HEK293 (cell line): ENCODE results near the gene SOCS6.

Source experiments
- CTCF ChIA-PET: fragments of 350-600 bp; formaldehyde crosslinking; extraction: SDS; loops from one replicate; lab custom pipeline; 2021; ENCODE audit warnings: antibody characterized with exemption; lab: Yijun Ruan, JAX
- POLR2A ChIA-PET: fragments of 300-600 bp; formaldehyde crosslinking; extraction: SDS; loops from one replicate; lab custom pipeline; 2020; ENCODE audit warnings: antibody characterized with exemption, inconsistent platforms; lab: Yijun Ruan, JAX
- H3K27ac ChIP-seq: fragments of 200-500 bp; sonication (Bioruptor generic); 2 replicates; pipeline ENCODE4 v1.5.1; 2014; ENCODE audit warnings: low read depth, low read length, control low read depth, inconsistent platforms; ENCODE audit errors: extremely low read depth
- H3K36me3 ChIP-seq, 2 experiments: fragments of 200-500 bp in 1 of 2; sonication (Bioruptor generic) in 1 of 2; 1 replicate in 1 of 2; 2 replicates in 1 of 2; pipeline ENCODE4 v1.5.1; 2014 to 2017; ENCODE audit warnings: inconsistent platforms in 2 of 2, low read length in 2 of 2; ENCODE audit not compliant: control insufficient read depth in 2 of 2, insufficient read depth in 1 of 2
- H3K4me1 ChIP-seq: fragments of 200-500 bp; sonication (Bioruptor generic); 2 replicates; pipeline ENCODE4 v1.5.1; 2014; ENCODE audit warnings: mild to moderate bottlenecking, low read length, inconsistent platforms; ENCODE audit not compliant: control insufficient read depth, insufficient read depth
- H3K4me3 ChIP-seq: 2 replicates; pipeline ENCODE4 v1.5.1; 2011; ENCODE audit warnings: low read depth, mild to moderate bottlenecking, control low read depth, low read length, moderate library complexity
- H3K9me3 ChIP-seq: fragments of 200-500 bp; sonication (Bioruptor generic); 2 replicates; pipeline ENCODE4 v1.5.1; 2014; ENCODE audit warnings: low read depth, low read length, inconsistent platforms; ENCODE audit not compliant: control insufficient read depth, insufficient read depth
- GLI4 ChIP-seq: fragments of 450-650 bp; formaldehyde crosslinking; IDR thresholded peaks from 2 replicates; pipeline ENCODE4 v1.5.1; 2016; ENCODE audit warnings: missing biosample characterization, missing genetic modification characterization
- MYNN ChIP-seq: fragments of 450-650 bp; formaldehyde crosslinking; IDR thresholded peaks from 2 replicates; pipeline ENCODE4 v1.5.1; 2016; ENCODE audit warnings: missing biosample characterization, missing genetic modification characterization, borderline replicate concordance
- SCRT2 ChIP-seq: fragments of 450-650 bp; formaldehyde crosslinking; IDR thresholded peaks from 2 replicates; pipeline ENCODE4 v1.5.1; 2016; ENCODE audit warnings: missing biosample characterization, missing genetic modification characterization
- SETDB1 ChIP-seq: IDR thresholded peaks from one replicate; pipeline ENCODE4 v1.6.1; 2017; ENCODE audit warnings: mild to moderate bottlenecking, low read length, moderate library complexity, mixed read lengths; ENCODE audit not compliant: insufficient read length
- SP2 ChIP-seq: fragments of 450-650 bp; formaldehyde crosslinking; IDR thresholded peaks from 2 replicates; pipeline ENCODE4 v1.5.1; 2016; ENCODE audit warnings: missing biosample characterization, missing genetic modification characterization
- ZNF121 ChIP-seq: fragments of 450-650 bp; formaldehyde crosslinking; IDR thresholded peaks from 2 replicates; pipeline ENCODE4 v1.5.1; 2016; ENCODE audit warnings: missing biosample characterization, missing genetic modification characterization
- ZNF2 ChIP-seq: fragments of 450-650 bp; formaldehyde crosslinking; IDR thresholded peaks from 2 replicates; pipeline ENCODE4 v1.5.1; 2016; ENCODE audit warnings: missing biosample characterization, missing genetic modification characterization
- ZNF221 ChIP-seq: fragments of 450-650 bp; formaldehyde crosslinking; IDR thresholded peaks from 2 replicates; pipeline ENCODE4 v1.5.1; 2017; ENCODE audit warnings: missing biosample characterization, missing genetic modification characterization, borderline replicate concordance
- ZNF223 ChIP-seq: fragments of 450-650 bp; formaldehyde crosslinking; IDR thresholded peaks from 2 replicates; pipeline ENCODE4 v1.5.1; 2016; ENCODE audit warnings: missing biosample characterization, missing genetic modification characterization
- ZNF350 ChIP-seq: fragments of 450-650 bp; formaldehyde crosslinking; IDR thresholded peaks from 2 replicates; pipeline ENCODE4 v1.5.0; 2017; ENCODE audit warnings: missing biosample characterization, mild to moderate bottlenecking, missing genetic modification characterization
- ZNF416 ChIP-seq: fragments of 450-650 bp; formaldehyde crosslinking; IDR thresholded peaks from 2 replicates; pipeline ENCODE4 v1.5.1; 2016; ENCODE audit warnings: missing biosample characterization, missing genetic modification characterization
- ZNF560 ChIP-seq: fragments of 450-650 bp; formaldehyde crosslinking; IDR thresholded peaks from 2 replicates; pipeline ENCODE4 v1.5.1; 2017; ENCODE audit warnings: missing biosample characterization, missing genetic modification characterization, borderline replicate concordance
- ZNF660 ChIP-seq: fragments of 450-650 bp; IDR thresholded peaks from 2 replicates; pipeline ENCODE4 v1.5.1; 2018; ENCODE audit warnings: missing biosample characterization, mild to moderate bottlenecking, missing genetic modification characterization
- ZNF747 ChIP-seq: fragments of 450-650 bp; formaldehyde crosslinking; IDR thresholded peaks from 2 replicates; pipeline ENCODE4 v1.5.1; 2016; ENCODE audit warnings: missing biosample characterization, missing genetic modification characterization
- TF ChIP-seq, protein P1 (sequence below): fragments of 450-650 bp; formaldehyde crosslinking; IDR thresholded peaks from 2 replicates; pipeline ENCODE4 v1.5.1; 2016; ENCODE audit warnings: missing biosample characterization, missing genetic modification characterization
- TF ChIP-seq, protein P2 (sequence below): fragments of 450-650 bp; formaldehyde crosslinking; IDR thresholded peaks from 2 replicates; pipeline ENCODE4 v1.5.1; 2016; ENCODE audit warnings: missing biosample characterization, missing genetic modification characterization, low read depth
- TF ChIP-seq, protein P3 (sequence below): fragments of 450-650 bp; formaldehyde crosslinking; IDR thresholded peaks from 2 replicates; pipeline ENCODE4 v1.5.1; 2016; ENCODE audit warnings: missing biosample characterization, missing genetic modification characterization
- TF ChIP-seq, protein P4 (sequence below): fragments of 450-650 bp; formaldehyde crosslinking; IDR thresholded peaks from 2 replicates; pipeline ENCODE4 v1.5.1; 2016; ENCODE audit warnings: missing biosample characterization, missing genetic modification characterization

Gene SOCS6

DNA sequence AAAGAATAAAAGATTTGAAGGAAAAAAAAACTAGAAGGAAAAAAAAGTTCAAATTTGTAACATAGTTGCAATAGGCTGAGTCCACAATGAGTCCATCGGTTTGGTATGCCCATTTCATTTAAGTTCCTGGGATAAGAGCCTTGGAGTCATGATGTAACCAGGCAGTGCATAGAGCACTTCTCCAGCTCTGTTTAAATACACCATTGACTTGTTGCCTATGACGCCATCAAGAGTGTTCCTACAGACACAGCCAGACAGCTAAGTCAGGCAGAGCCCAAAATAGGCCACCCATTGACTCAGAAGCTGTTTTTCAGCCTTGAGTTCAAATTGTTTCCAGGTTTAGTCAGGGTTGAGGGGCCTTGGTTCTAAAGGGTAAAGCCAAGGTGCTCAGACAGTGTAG is 44.9 kb downstream of the SOCS6 start:
- ChIA-PET CTCF (interaction anchor here (0.6 to 1.7 kb wide), 6 partner anchors 15 to 139 kb away, joined by 3 to 6 read pairs (median 3); no protein-coding TSS in a partner anchor), POLR2A (no interaction called here)
- Histone ChIP-seq H3K9me3 (no peaks in the 10 kb centered on the region), H3K36me3 (no peaks in the 10 kb centered on the region), H3K27ac (no peak overlapping the region), H3K4me3 (no peak overlapping the region), H3K4me1 (peaks cover 2% of the 10 kb centered on the region)
- 0 out of 2 replicates have a peak, but pooled peaks have one; percentile 22 for TF ChIP-seq SCRT2
- no peak for TF ChIP-seq ZNF221 (tag by site-specific recombination)

DNA sequence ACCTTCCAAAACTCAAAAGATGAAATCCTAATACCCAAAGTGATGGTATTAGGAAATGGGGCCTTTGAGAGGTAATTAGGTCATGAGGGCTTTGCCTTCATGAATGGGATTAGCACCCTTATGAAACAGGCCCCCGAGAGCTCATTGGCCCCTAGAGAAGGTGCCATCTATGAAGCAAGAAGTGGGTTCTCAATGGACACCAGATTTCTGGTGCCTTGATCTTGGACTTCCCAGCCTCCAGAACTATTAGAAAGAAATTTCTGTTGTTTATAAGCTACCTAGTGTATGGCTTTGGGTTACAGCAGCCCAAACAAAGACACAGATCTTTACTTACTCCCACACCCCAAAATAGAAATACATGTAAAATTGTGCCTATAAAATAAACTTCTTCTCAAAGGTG is 45.4 kb downstream of the SOCS6 start:
- H3K4me1 ChIP-seq, result peaks cover 2% of the 10 kb centered on the region

DNA sequence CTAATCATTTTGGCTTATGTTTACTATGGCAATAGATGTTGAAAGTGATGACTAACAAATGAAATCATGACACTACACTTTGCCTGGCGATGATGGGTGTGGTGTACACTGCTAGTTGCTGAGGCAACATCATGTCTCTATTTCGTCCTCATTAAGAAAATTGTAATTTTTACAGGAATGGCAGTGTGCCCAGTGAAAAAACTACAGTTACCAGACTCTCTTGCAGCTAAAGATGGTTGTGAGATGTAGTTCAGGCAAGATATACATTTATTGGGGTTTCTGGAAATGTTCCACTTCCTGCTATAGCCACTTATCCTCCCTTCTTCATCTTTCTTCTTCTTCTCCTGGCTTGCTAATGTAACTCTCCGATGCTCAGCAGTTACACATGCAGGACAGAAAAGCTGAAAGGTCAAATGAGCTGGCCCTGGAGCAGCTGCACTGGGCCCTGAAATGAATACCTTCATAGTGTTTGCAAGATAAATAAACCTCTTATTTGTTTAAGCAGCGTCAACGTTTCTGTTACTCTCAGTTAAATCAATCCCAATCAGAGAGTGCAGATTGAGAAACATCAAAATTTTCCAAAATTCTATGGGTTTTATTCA is 46.0 kb downstream of the SOCS6 start:
- peaks cover 0 to 6% of the 10 kb centered on the region in 2 experiments; a peak in 1 of 3 replicates for H3K36me3 ChIP-seq
- H3K4me3 ChIP-seq, result no peak overlapping the region
- no peak overlapping the region for H3K27ac ChIP-seq
- peak; percentile 42 for TF ChIP-seq SETDB1
- no peak for TF ChIP-seq ZNF660 (tag by site-specific recombination)
- no peak for TF ChIP-seq ZNF560
- TF ChIP-seq ZNF121 (tag by site-specific recombination), result no peak
- TF ChIP-seq, protein P1, sequence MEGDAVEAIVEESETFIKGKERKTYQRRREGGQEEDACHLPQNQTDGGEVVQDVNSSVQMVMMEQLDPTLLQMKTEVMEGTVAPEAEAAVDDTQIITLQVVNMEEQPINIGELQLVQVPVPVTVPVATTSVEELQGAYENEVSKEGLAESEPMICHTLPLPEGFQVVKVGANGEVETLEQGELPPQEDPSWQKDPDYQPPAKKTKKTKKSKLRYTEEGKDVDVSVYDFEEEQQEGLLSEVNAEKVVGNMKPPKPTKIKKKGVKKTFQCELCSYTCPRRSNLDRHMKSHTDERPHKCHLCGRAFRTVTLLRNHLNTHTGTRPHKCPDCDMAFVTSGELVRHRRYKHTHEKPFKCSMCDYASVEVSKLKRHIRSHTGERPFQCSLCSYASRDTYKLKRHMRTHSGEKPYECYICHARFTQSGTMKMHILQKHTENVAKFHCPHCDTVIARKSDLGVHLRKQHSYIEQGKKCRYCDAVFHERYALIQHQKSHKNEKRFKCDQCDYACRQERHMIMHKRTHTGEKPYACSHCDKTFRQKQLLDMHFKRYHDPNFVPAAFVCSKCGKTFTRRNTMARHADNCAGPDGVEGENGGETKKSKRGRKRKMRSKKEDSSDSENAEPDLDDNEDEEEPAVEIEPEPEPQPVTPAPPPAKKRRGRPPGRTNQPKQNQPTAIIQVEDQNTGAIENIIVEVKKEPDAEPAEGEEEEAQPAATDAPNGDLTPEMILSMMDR (tag by site-specific recombination), result no peak
- TF ChIP-seq ZNF221 (tag by site-specific recombination), result no peak
- TF ChIP-seq, protein P2, sequence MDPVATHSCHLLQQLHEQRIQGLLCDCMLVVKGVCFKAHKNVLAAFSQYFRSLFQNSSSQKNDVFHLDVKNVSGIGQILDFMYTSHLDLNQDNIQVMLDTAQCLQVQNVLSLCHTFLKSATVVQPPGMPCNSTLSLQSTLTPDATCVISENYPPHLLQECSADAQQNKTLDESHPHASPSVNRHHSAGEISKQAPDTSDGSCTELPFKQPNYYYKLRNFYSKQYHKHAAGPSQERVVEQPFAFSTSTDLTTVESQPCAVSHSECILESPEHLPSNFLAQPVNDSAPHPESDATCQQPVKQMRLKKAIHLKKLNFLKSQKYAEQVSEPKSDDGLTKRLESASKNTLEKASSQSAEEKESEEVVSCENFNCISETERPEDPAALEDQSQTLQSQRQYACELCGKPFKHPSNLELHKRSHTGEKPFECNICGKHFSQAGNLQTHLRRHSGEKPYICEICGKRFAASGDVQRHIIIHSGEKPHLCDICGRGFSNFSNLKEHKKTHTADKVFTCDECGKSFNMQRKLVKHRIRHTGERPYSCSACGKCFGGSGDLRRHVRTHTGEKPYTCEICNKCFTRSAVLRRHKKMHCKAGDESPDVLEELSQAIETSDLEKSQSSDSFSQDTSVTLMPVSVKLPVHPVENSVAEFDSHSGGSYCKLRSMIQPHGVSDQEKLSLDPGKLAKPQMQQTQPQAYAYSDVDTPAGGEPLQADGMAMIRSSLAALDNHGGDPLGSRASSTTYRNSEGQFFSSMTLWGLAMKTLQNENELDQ (tag by site-specific recombination), result no peak
- no peak for TF ChIP-seq ZNF350 (tag by site-specific recombination)
- no peak for TF ChIP-seq MYNN (tag by site-specific recombination)
- no peaks in the 10 kb centered on the region for H3K9me3 ChIP-seq
- POLR2A ChIA-PET, result no interaction called here
- CTCF ChIA-PET, result interaction anchor here (0.6 to 1.7 kb wide), 4 partner anchors 98 to 752 kb away, joined by 3 to 6 read pairs (median 3); no protein-coding TSS in a partner anchor
- H3K4me1 ChIP-seq, result peaks cover 2% of the 10 kb centered on the region

More for the DNA sequence above, 45.4 kb downstream of the SOCS6 start:
- H3K9me3 ChIP-seq, result no peaks in the 10 kb centered on the region
- ChIA-PET POLR2A (no interaction called here), CTCF (interaction anchor here (0.6 to 1.7 kb wide), 5 partner anchors 14 to 219 kb away, joined by 3 to 6 read pairs (median 3); no protein-coding TSS in a partner anchor)
- TF ChIP-seq SETDB1 (no peak), SP2 (tag by site-specific recombination) (no peak), ZNF747 (tag by site-specific recombination) (no peak), ZNF2 (tag by site-specific recombination) (no peak), GLI4 (tag by site-specific recombination) (no peak), ZNF416 (no peak), ZNF223 (tag by site-specific recombination) (no peak)
- TF ChIP-seq, protein P3, sequence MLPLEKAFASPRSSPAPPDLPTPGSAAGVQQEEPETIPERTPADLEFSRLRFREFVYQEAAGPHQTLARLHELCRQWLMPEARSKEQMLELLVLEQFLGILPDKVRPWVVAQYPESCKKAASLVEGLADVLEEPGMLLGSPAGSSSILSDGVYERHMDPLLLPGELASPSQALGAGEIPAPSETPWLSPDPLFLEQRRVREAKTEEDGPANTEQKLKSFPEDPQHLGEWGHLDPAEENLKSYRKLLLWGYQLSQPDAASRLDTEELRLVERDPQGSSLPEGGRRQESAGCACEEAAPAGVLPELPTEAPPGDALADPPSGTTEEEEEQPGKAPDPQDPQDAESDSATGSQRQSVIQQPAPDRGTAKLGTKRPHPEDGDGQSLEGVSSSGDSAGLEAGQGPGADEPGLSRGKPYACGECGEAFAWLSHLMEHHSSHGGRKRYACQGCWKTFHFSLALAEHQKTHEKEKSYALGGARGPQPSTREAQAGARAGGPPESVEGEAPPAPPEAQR, result no peak
- TF ChIP-seq, protein P4, sequence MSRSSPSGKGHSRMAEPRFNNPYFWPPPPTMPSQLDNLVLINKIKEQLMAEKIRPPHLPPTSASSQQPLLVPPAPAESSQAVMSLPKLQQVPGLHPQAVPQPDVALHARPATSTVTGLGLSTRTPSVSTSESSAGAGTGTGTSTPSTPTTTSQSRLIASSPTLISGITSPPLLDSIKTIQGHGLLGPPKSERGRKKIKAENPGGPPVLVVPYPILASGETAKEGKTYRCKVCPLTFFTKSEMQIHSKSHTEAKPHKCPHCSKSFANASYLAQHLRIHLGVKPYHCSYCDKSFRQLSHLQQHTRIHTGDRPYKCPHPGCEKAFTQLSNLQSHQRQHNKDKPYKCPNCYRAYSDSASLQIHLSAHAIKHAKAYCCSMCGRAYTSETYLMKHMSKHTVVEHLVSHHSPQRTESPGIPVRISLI, result no peak
- H3K36me3 ChIP-seq, result peaks cover 0 to 3% of the 10 kb centered on the region in 2 experiments; a peak in 1 of 3 replicates
- no peak overlapping the region for H3K27ac ChIP-seq
- H3K4me3 ChIP-seq, result no peak overlapping the region
